Neural progenitor cell (in vitro differentiated cells): ENCODE results near the gene GUCY1A2. TPM values are rescaled to one million over a fixed set of nuclear protein-coding genes. Genes with fewer than 3 reads are reported as not detected.

Experiments used
- DNase-seq: peaks from one replicate; pipeline ENCODE4 v3.0.0-alpha.2; 2016; ENCODE audit warnings: low spot score
- H2AFZ ChIP-seq: fragments of 200-600 bp; sonication (generic); replicated peaks from 2 replicates; pipeline ENCODE4 v1.6.1; 2016; ENCODE audit warnings: antibody characterized with exemption
- H3F3A ChIP-seq: fragments of 200-600 bp; sonication (generic); 2 replicates; pipeline ENCODE4 v1.6.1; 2016; ENCODE audit warnings: antibody characterized with exemption, low read depth
- H3K27ac ChIP-seq: fragments of 200-600 bp; sonication (generic); 2 replicates; pipeline ENCODE4 v1.5.1; 2016; ENCODE audit warnings: mild to moderate bottlenecking
- H3K27me3 ChIP-seq: fragments of 200-600 bp; sonication (generic); 2 replicates; pipeline ENCODE4 v1.6.1; 2016; ENCODE audit warnings: mild to moderate bottlenecking, moderate library complexity
- H3K36me3 ChIP-seq: fragments of 200-600 bp; sonication (generic); 2 replicates; pipeline ENCODE4 v1.5.1; 2016
- H3K4me1 ChIP-seq: fragments of 200-600 bp; sonication (generic); 2 replicates; pipeline ENCODE4 v1.6.1; 2016; ENCODE audit warnings: mixed run types
- H3K4me2 ChIP-seq: fragments of 200-600 bp; sonication (generic); 2 replicates; pipeline ENCODE4 v1.6.1; 2016
- H3K4me3 ChIP-seq: fragments of 200-600 bp; sonication (generic); 2 replicates; pipeline ENCODE4 v1.5.1; 2016
- H3K79me2 ChIP-seq: fragments of 200-600 bp; sonication (generic); 2 replicates; pipeline ENCODE4 v1.6.1; 2016; ENCODE audit warnings: low read depth
- H3K9ac ChIP-seq: fragments of 200-600 bp; sonication (generic); 2 replicates; pipeline ENCODE4 v1.6.1; 2016
- H3K9me3 ChIP-seq: fragments of 200-600 bp; sonication (generic); 2 replicates; pipeline ENCODE4 v1.5.1; 2016; ENCODE audit warnings: low read depth
- H4K20me1 ChIP-seq: fragments of 200-600 bp; sonication (generic); 2 replicates; pipeline ENCODE4 v1.6.1; 2016; ENCODE audit warnings: low read depth
- H3K27ac Mint-ChIP-seq: 3 replicates; pipeline ENCODE4 v1.8.0; 2021; ENCODE audit warnings: mixed read lengths
- H3K27me3 Mint-ChIP-seq: 2 replicates; pipeline ENCODE4 v1.8.0; 2022; ENCODE audit warnings: low read depth, mild to moderate bottlenecking, inconsistent platforms, moderate library complexity, mixed read lengths; ENCODE audit not compliant: insufficient read depth
- H3K36me3 Mint-ChIP-seq: 3 replicates; pipeline ENCODE4 v1.8.0; 2021; ENCODE audit warnings: mixed read lengths
- H3K4me1 Mint-ChIP-seq: 3 replicates; pipeline ENCODE4 v1.8.0; 2021; ENCODE audit warnings: mixed read lengths
- H3K4me3 Mint-ChIP-seq: 3 replicates; pipeline ENCODE4 v1.8.0; 2021; ENCODE audit warnings: mild to moderate bottlenecking, moderate library complexity, mixed read lengths
- H3K9me3 Mint-ChIP-seq: 3 replicates; pipeline ENCODE4 v1.8.0; 2020; ENCODE audit warnings: mixed read lengths
- CTCF ChIP-seq: fragments of 200-600 bp; sonication (generic); IDR thresholded peaks from 2 replicates; pipeline ENCODE4 v1.5.1; 2017; ENCODE audit warnings: antibody characterized with exemption, mild to moderate bottlenecking
- EZH2 ChIP-seq: fragments of 200-600 bp; sonication (generic); IDR thresholded peaks from 2 replicates; pipeline ENCODE4 v1.6.1; 2017; ENCODE audit warnings: antibody characterized with exemption, mild to moderate bottlenecking, moderate library complexity
- EZH2phosphoT487 ChIP-seq: fragments of 200-600 bp; sonication (generic); IDR thresholded peaks from 2 replicates; pipeline ENCODE4 v1.6.1; 2017; ENCODE audit warnings: antibody characterized with exemption
- total RNA-seq: library from RNA; depleted of rRNA; stranded (reverse); fragments of >200 nt; gene quantifications from 2 replicates; pipeline ENCODE4 v1.2.3, GENCODE V29; 2015; ENCODE audit warnings: low replicate concordance

Gene GUCY1A2
- total RNA-seq, 1 donor from 2014 or later: 0.54 TPM

GRCh38 chr11:106690923-106691322, 327.4 kb downstream of the GUCY1A2 start:
- no peaks in the 10 kb centered on the region for H4K20me1 ChIP-seq
- Mint-ChIP-seq H3K27ac (no peak overlapping the region), H3K9me3 (no peaks in the 10 kb centered on the region), H3K4me1 (no peaks in the 10 kb centered on the region), H3K27me3 (no peaks in the 10 kb centered on the region), H3K4me3 (no peak overlapping the region), H3K36me3 (no peaks in the 10 kb centered on the region)
- H3K36me3 ChIP-seq: no peaks in the 10 kb centered on the region
- no peaks in the 10 kb centered on the region for H3K27me3 ChIP-seq
- H3K4me1 ChIP-seq: no peaks in the 10 kb centered on the region
- no peak overlapping the region for H3K9ac ChIP-seq
- no peaks in the 10 kb centered on the region for H3F3A ChIP-seq
- H2AFZ ChIP-seq: no peak overlapping the region
- TF ChIP-seq EZH2 (no peak), EZH2phosphoT487 (no peak), CTCF (no peak)
- H3K9me3 ChIP-seq: no peaks in the 10 kb centered on the region
- DNase-seq: no peak
- no peak overlapping the region for H3K4me3 ChIP-seq
- no peaks in the 10 kb centered on the region for H3K79me2 ChIP-seq
- no peak overlapping the region for H3K4me2 ChIP-seq
- no peak overlapping the region for H3K27ac ChIP-seq

GRCh38 chr11:106684944-106685343, 333.3 kb downstream of the GUCY1A2 start:
- H3K4me1 Mint-ChIP-seq: no peaks in the 10 kb centered on the region
- no peaks in the 10 kb centered on the region for H3K9me3 ChIP-seq

GRCh38 chr11:106683435-106683834, 334.8 kb downstream of the GUCY1A2 start:
- Histone ChIP-seq H3K27ac (no peak overlapping the region), H2AFZ (no peak overlapping the region), H3K27me3 (no peaks in the 10 kb centered on the region), H3F3A (no peaks in the 10 kb centered on the region), H3K9me3 (no peaks in the 10 kb centered on the region), H3K4me3 (no peak overlapping the region), H3K79me2 (no peaks in the 10 kb centered on the region), H3K4me1 (no peaks in the 10 kb centered on the region), H4K20me1 (no peaks in the 10 kb centered on the region), H3K9ac (no peak overlapping the region), H3K4me2 (no peak overlapping the region), H3K36me3 (no peaks in the 10 kb centered on the region)
- no peak overlapping the region for H3K4me3 Mint-ChIP-seq
- no peak overlapping the region for H3K27ac Mint-ChIP-seq
- H3K27me3 Mint-ChIP-seq: no peaks in the 10 kb centered on the region
- DNase-seq: peak; percentile 3
- no peaks in the 10 kb centered on the region for H3K4me1 Mint-ChIP-seq
- H3K36me3 Mint-ChIP-seq: no peaks in the 10 kb centered on the region
- no peak for TF ChIP-seq CTCF
- TF ChIP-seq EZH2phosphoT487: no peak
- TF ChIP-seq EZH2: no peak
- no peaks in the 10 kb centered on the region for H3K9me3 Mint-ChIP-seq

More at GRCh38 chr11:106684944-106685343, 333.3 kb downstream of the GUCY1A2 start:
- Histone ChIP-seq H3K4me2 (no peak overlapping the region), H3K79me2 (no peaks in the 10 kb centered on the region), H3K4me1 (no peaks in the 10 kb centered on the region), H3K9ac (no peak overlapping the region), H3K36me3 (no peaks in the 10 kb centered on the region), H3K27ac (no peak overlapping the region), H3F3A (no peaks in the 10 kb centered on the region), H2AFZ (no peak overlapping the region), H3K27me3 (no peaks in the 10 kb centered on the region), H3K4me3 (no peak overlapping the region), H4K20me1 (no peaks in the 10 kb centered on the region)
- H3K36me3 Mint-ChIP-seq: no peaks in the 10 kb centered on the region
- no peak for DNase-seq
- no peak overlapping the region for H3K27ac Mint-ChIP-seq
- TF ChIP-seq CTCF (no peak), EZH2phosphoT487 (no peak)
- H3K27me3 Mint-ChIP-seq: no peaks in the 10 kb centered on the region
- H3K9me3 Mint-ChIP-seq: no peaks in the 10 kb centered on the region
- no peak overlapping the region for H3K4me3 Mint-ChIP-seq

GRCh38 chr11:106681435-106681834, 336.8 kb downstream of the GUCY1A2 start:
- H3K9me3 Mint-ChIP-seq: no peaks in the 10 kb centered on the region

More at GRCh38 chr11:106681435-106681834, 336.8 kb downstream of the GUCY1A2 start:
- H3K9me3 ChIP-seq: no peaks in the 10 kb centered on the region
- no peaks in the 10 kb centered on the region for H3K36me3 ChIP-seq
- H3K27ac Mint-ChIP-seq: no peak overlapping the region
- no peaks in the 10 kb centered on the region for H3K36me3 Mint-ChIP-seq
- no peak overlapping the region for H3K4me3 Mint-ChIP-seq
- DNase-seq: no peak
- H3K4me1 ChIP-seq: no peaks in the 10 kb centered on the region
- H3K4me3 ChIP-seq: no peak overlapping the region
- TF ChIP-seq EZH2 (no peak), EZH2phosphoT487 (no peak), CTCF (no peak)
- H3K4me1 Mint-ChIP-seq: no peaks in the 10 kb centered on the region
- H4K20me1 ChIP-seq: no peaks in the 10 kb centered on the region
- no peaks in the 10 kb centered on the region for H3K79me2 ChIP-seq
- H3K27ac ChIP-seq: no peak overlapping the region
- H2AFZ ChIP-seq: no peak overlapping the region
- no peaks in the 10 kb centered on the region for H3F3A ChIP-seq
- no peak overlapping the region for H3K4me2 ChIP-seq
- H3K27me3 Mint-ChIP-seq: no peaks in the 10 kb centered on the region
- H3K9ac ChIP-seq: no peak overlapping the region
- H3K27me3 ChIP-seq: no peaks in the 10 kb centered on the region
